Activated naive CD4-positive, alpha-beta T cell treated with Interleukin-2 at 50 U/mL for 16 hours (primary cell): Measurements from ENCODE around the gene LSM4.
"Not testable (repeated sequence)": the region's sequence is repeated elsewhere in the genome, so short reads cannot be mapped to it uniquely, and the experiment has no call there.

Experiments
- DNase-seq: peaks from one replicate; pipeline ENCODE4 v3.0.0-alpha.2; 2020

Gene LSM4

GRCh38 chr19:18322759-18323460 lies at the start of gene LSM4:
TSS of gene LSM4 (minus strand) at chr19:18323076. CDS start at chr19:18323020, 56 bp downstream.
- peak; percentile 100 for DNase-seq

GRCh38 chr19:18368504-18369222 lies 45.8 kb upstream of the LSM4 start:
- DNase-seq: no peak

GRCh38 chr19:18366021-18366435 lies 43.2 kb upstream of the LSM4 start:
- no peak for DNase-seq

- no peak for DNase-seq
These were observed 42.1 kb upstream of the LSM4 start for GRCh38 chr19:18364826-18365528.

GRCh38 chr19:18364277-18364825 lies 41.5 kb upstream of the LSM4 start:
- not testable (repeated sequence) for DNase-seq

- no peak for DNase-seq
These were observed 40.9 kb upstream of the LSM4 start for GRCh38 chr19:18363787-18364186.

- DNase-seq: no peak
These were observed 40.2 kb upstream of the LSM4 start for GRCh38 chr19:18362934-18363542.

- no peak for DNase-seq
These were observed 38.8 kb upstream of the LSM4 start for GRCh38 chr19:18361646-18362045.

GRCh38 chr19:18357041-18357440 lies 34.2 kb upstream of the LSM4 start:
- no peak for DNase-seq

- DNase-seq: not testable (repeated sequence)
These were observed 31.9 kb upstream of the LSM4 start for GRCh38 chr19:18354743-18355142.

GRCh38 chr19:18353378-18354005 lies 30.6 kb upstream of the LSM4 start:
- DNase-seq: no peak

GRCh38 chr19:18351544-18351943 lies 28.7 kb upstream of the LSM4 start:
- no peak for DNase-seq

GRCh38 chr19:18350490-18350889 lies 27.6 kb upstream of the LSM4 start:
- DNase-seq: no peak

- peak; percentile 21 for DNase-seq
These were observed 26.8 kb upstream of the LSM4 start for GRCh38 chr19:18349524-18350128.

GRCh38 chr19:18348818-18349339 lies 26.0 kb upstream of the LSM4 start:
- not testable (repeated sequence) for DNase-seq

GRCh38 chr19:18348171-18348570 lies 25.3 kb upstream of the LSM4 start:
- DNase-seq: no peak

GRCh38 chr19:18346091-18346490 lies 23.2 kb upstream of the LSM4 start:
- DNase-seq: no peak

GRCh38 chr19:18345296-18345695 lies 22.4 kb upstream of the LSM4 start:
- DNase-seq: no peak

GRCh38 chr19:18344582-18344950 lies 21.7 kb upstream of the LSM4 start:
- no peak for DNase-seq

GRCh38 chr19:18342090-18342632 lies 19.3 kb upstream of the LSM4 start:
- DNase-seq: no peak
